ENCODE data around the gene GPR146.

DNA sequence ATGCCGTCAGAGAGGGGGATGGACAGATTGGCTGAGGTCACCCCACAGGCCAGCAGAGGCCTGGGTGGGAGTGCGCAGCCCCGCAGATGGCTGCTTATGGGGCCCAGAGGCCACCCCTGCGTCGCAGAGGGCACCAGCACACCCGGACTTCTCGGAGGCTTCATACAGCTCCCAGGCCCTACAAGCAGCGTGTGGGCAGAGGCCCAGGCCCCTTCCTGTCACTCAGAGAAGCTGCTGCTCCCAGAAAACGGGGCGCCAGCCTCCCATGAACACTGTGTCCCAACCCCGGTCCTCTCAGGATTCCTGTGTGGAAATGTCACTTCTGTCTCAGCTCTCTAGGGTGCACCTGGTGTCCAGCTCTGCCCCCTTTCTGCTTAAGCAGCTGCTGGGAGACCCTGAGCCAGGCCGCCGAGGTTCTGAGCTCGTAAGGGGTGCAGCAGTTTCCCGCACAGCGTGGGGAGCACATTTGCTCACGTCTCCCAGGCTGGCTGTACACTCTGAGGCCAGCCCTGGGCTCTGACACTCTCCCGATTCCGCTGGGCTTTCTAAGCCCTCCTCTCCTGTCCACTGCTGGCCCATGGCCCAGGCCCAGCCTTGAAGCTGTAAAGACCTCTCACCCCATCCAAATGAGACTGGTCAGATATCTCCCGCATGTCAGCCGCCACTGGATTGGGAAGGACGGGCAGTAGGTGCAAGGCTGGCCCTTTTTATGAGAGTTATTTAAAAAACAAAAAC, 6.8 kb downstream of the GPR146 start:
- TF ChIP-seq, protein P1, sequence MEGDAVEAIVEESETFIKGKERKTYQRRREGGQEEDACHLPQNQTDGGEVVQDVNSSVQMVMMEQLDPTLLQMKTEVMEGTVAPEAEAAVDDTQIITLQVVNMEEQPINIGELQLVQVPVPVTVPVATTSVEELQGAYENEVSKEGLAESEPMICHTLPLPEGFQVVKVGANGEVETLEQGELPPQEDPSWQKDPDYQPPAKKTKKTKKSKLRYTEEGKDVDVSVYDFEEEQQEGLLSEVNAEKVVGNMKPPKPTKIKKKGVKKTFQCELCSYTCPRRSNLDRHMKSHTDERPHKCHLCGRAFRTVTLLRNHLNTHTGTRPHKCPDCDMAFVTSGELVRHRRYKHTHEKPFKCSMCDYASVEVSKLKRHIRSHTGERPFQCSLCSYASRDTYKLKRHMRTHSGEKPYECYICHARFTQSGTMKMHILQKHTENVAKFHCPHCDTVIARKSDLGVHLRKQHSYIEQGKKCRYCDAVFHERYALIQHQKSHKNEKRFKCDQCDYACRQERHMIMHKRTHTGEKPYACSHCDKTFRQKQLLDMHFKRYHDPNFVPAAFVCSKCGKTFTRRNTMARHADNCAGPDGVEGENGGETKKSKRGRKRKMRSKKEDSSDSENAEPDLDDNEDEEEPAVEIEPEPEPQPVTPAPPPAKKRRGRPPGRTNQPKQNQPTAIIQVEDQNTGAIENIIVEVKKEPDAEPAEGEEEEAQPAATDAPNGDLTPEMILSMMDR (IDR thresholded peaks at IDR 0.05; ENCODE audit: low read depth, low read length, poor library complexity, severe bottlenecking), result no peak
- TF ChIP-seq EZH2phosphoT487 (IDR thresholded peaks at IDR 0.05; ENCODE audit: borderline replicate concordance, low read length), result no peak
